ENCODE data around the gene AGR2. TPM values are rescaled to one million over a fixed set of nuclear protein-coding genes. Genes with fewer than 3 reads are reported as not detected.
A peak's percentile ranks its signal among the peaks of the same experiment; 100 is the strongest.

Gene AGR2
- total RNA-seq, 2 donors from 2014 or later: not detected

- no peak overlapping the region for H3K4me3 ChIP-seq
- no peak for DNase-seq (ENCODE audit: low spot score)
- no peaks in the 10 kb centered on the region for H3K9me3 ChIP-seq
- no peaks in the 10 kb centered on the region for H3K4me1 ChIP-seq
- no peak overlapping the region for H3K27ac ChIP-seq
- H3K36me3 ChIP-seq: no peaks in the 10 kb centered on the region
- H3K27me3 ChIP-seq: no peaks in the 10 kb centered on the region
- no peak for TF ChIP-seq CTCF (IDR thresholded peaks at IDR 0.05)
Measured at GRCh38 chr7:16758631-16759611, 45.9 kb downstream of the AGR2 start.

GRCh38 chr7:16758036-16758435 lies 46.8 kb downstream of the AGR2 start:
- Histone ChIP-seq H3K27ac (no peak overlapping the region), H3K36me3 (no peaks in the 10 kb centered on the region), H3K4me3 (no peak overlapping the region), H3K27me3 (no peaks in the 10 kb centered on the region), H3K4me1 (no peaks in the 10 kb centered on the region), H3K9me3 (no peaks in the 10 kb centered on the region)
- TF ChIP-seq CTCF (IDR thresholded peaks at IDR 0.05): no peak
- no peak for DNase-seq (ENCODE audit: low spot score)

- Histone ChIP-seq H3K4me3 (no peak overlapping the region), H3K9me3 (no peaks in the 10 kb centered on the region), H3K4me1 (no peaks in the 10 kb centered on the region), H3K27me3 (no peaks in the 10 kb centered on the region), H3K36me3 (no peaks in the 10 kb centered on the region), H3K27ac (peak overlapping the region in 1 of 2 donors; percentile 3)
- no peak for DNase-seq (ENCODE audit: low spot score)
- TF ChIP-seq CTCF (IDR thresholded peaks at IDR 0.05): no peak
Measured at GRCh38 chr7:16755397-16755796, 49.4 kb downstream of the AGR2 start.

GRCh38 chr7:16754856-16755317 lies 49.9 kb downstream of the AGR2 start:
- H3K9me3 ChIP-seq: no peaks in the 10 kb centered on the region
- H3K4me3 ChIP-seq: peak overlapping the region; percentile 63 to 73
- peak overlapping the region; percentile 63 to 76 for H3K27ac ChIP-seq
- no peak for DNase-seq (ENCODE audit: low spot score)
- no peaks in the 10 kb centered on the region for H3K27me3 ChIP-seq
- H3K36me3 ChIP-seq: no peaks in the 10 kb centered on the region
- no peaks in the 10 kb centered on the region for H3K4me1 ChIP-seq
- no peak for TF ChIP-seq CTCF (IDR thresholded peaks at IDR 0.05)

- DNase-seq (ENCODE audit: low spot score): no peak
- no peaks in the 10 kb centered on the region for H3K4me1 ChIP-seq
- TF ChIP-seq CTCF (IDR thresholded peaks at IDR 0.05): no peak
- H3K36me3 ChIP-seq: no peaks in the 10 kb centered on the region
- peak overlapping the region; percentile 63 to 73 for H3K4me3 ChIP-seq
- H3K27me3 ChIP-seq: no peaks in the 10 kb centered on the region
- peak overlapping the region; percentile 63 to 76 for H3K27ac ChIP-seq
- no peaks in the 10 kb centered on the region for H3K9me3 ChIP-seq
Measured at GRCh38 chr7:16753932-16754855, 50.6 kb downstream of the AGR2 start.

Data from right atrium auricular region (tissue), 2 donors.